ENCODE results near the gene NLRP13.
"Not testable (repeated sequence)": the region's sequence is repeated elsewhere in the genome, so short reads cannot be mapped to it uniquely, and the experiment has no call there.

- TF ChIP-seq CTCF (IDR thresholded peaks at IDR 0.05; ENCODE audit: low read depth, low read length); POLR2A (IDR thresholded peaks at IDR 0.05; ENCODE audit: extremely low read depth, insufficient read length): not testable (repeated sequence)
These were observed 2.9 kb downstream of the NLRP13 start for GRCh38 chr19:55929258-55929657.
